K562 (cell line): ENCODE measurements around the gene ANKRD7. TPM values are rescaled to one million over a fixed set of nuclear protein-coding genes. Genes with fewer than 3 reads are reported as not detected.
A peak's percentile ranks its signal among the peaks of the same experiment; 100 is the strongest.

Source experiments
- BRF1 ChIP-seq: IDR thresholded peaks from 3 replicates; pipeline ENCODE4 v1.6.1; 2011; ENCODE audit warnings: borderline replicate concordance, mild to moderate bottlenecking; ENCODE audit not compliant: insufficient read length; ENCODE audit errors: extremely low read depth
- CBX8 ChIP-seq: fragments of 200-600 bp; sonication (generic); IDR thresholded peaks from 2 replicates; pipeline ENCODE4 v1.6.1; 2012; ENCODE audit warnings: borderline replicate concordance, mixed run types, low read depth, mild to moderate bottlenecking, moderate library complexity, mixed read lengths, low read length, control low read depth, inconsistent platforms; ENCODE audit not compliant: poor library complexity, severe bottlenecking; ENCODE audit errors: extremely low read depth
- EP400 ChIP-seq: fragments of 450-650 bp; IDR thresholded peaks from 2 replicates; pipeline ENCODE4 v1.6.1; 2017; ENCODE audit warnings: antibody characterized with exemption, mild to moderate bottlenecking, moderate library complexity
- ERF ChIP-seq: fragments of 450-650 bp; formaldehyde crosslinking; IDR thresholded peaks from 2 replicates; pipeline ENCODE4 v1.4.0; 2020; ENCODE audit warnings: mild to moderate bottlenecking, mixed read lengths
- HNRNPL ChIP-seq: fragments of 200-400 bp; formaldehyde crosslinking; IDR thresholded peaks from 2 replicates; pipeline ENCODE4 v1.6.1; 2017; ENCODE audit warnings: low read depth, mild to moderate bottlenecking, low read length
- HNRNPUL1 ChIP-seq: fragments of 200-400 bp; formaldehyde crosslinking; IDR thresholded peaks from 2 replicates; pipeline ENCODE4 v1.6.1; 2017; ENCODE audit warnings: low read length
- KAT2B ChIP-seq: IDR thresholded peaks from one replicate; pipeline ENCODE4 v1.6.1; 2012; ENCODE audit warnings: low read depth, mild to moderate bottlenecking, control low read depth, inconsistent platforms, low read length, moderate library complexity
- NRF1 ChIP-seq, 2 experiments: fragments of 450-650 bp; IDR thresholded peaks in 1 of 2; conservative IDR thresholded peaks in 1 of 2; 2 replicates each; pipeline ENCODE4 v1.6.1; 2014; ENCODE audit warnings: mild to moderate bottlenecking in 2 of 2
- POLR3A ChIP-seq: IDR thresholded peaks from 2 replicates; pipeline ENCODE4 v1.6.1; 2011; ENCODE audit warnings: borderline replicate concordance, mild to moderate bottlenecking, moderate library complexity; ENCODE audit not compliant: insufficient read length, insufficient read depth; ENCODE audit errors: extremely low read depth
- PYGO2 ChIP-seq: fragments of 450-650 bp; IDR thresholded peaks from 2 replicates; pipeline ENCODE4 v1.6.1; 2016; ENCODE audit warnings: mild to moderate bottlenecking, missing genetic modification characterization, moderate library complexity, missing compliant biosample characterization
- SIRT6 ChIP-seq: IDR thresholded peaks from one replicate; pipeline ENCODE4 v1.6.1; 2012; ENCODE audit warnings: low read depth, mild to moderate bottlenecking, control low read depth, inconsistent platforms, low read length, moderate library complexity
- ZNF175 ChIP-seq: fragments of 200-800 bp; sonication (Bioruptor generic); IDR thresholded peaks from 2 replicates; pipeline ENCODE4 v1.6.1; 2016; ENCODE audit warnings: low read depth, mild to moderate bottlenecking, missing genetic modification characterization, missing compliant biosample characterization
- ZNF212 ChIP-seq: fragments of 450-650 bp; formaldehyde crosslinking; IDR thresholded peaks from 2 replicates; pipeline ENCODE4 v1.4.0; 2020; ENCODE audit warnings: mild to moderate bottlenecking
- ZNF589 ChIP-seq: fragments of 200-800 bp; sonication (Bioruptor generic); IDR thresholded peaks from 2 replicates; pipeline ENCODE4 v1.6.1; 2016; ENCODE audit warnings: low read depth, missing genetic modification characterization, missing compliant biosample characterization
- ZNF75A ChIP-seq: fragments of 450-650 bp; formaldehyde crosslinking; IDR thresholded peaks from 2 replicates; pipeline ENCODE4 v1.4.0; 2020; ENCODE audit warnings: mild to moderate bottlenecking
- polyA plus RNA-seq, 8 experiments: library from polyadenylated mRNA; depleted of rRNA in 4 of 8; stranded (reverse) in 5 of 8; unstranded in 3 of 8; fragments of >200 nt; fragmentation: Nextera tagmentation in 2 of 8; fragmentation: Illumina TruSeq in 1 of 8; extraction: Ambion mirVana in 2 of 8; extraction: Trizol in 1 of 8; gene quantifications; 2 replicates each; pipeline versions ENCODE4 v1.2.1 to v1.2.3, GENCODE V29; 2011 to 2014; ENCODE audit warnings: inconsistent platforms in 1 of 8, missing spikeins in 1 of 8
- total RNA-seq, 7 experiments: library from RNA; depleted of rRNA in 6 of 7; stranded (reverse); fragments of >200 nt in 6 of 7; fragmentation: Illumina TruSeq in 2 of 7; extraction: Trizol in 2 of 7; gene quantifications; 2 replicates each; pipeline versions ENCODE4 v1.2.1 to v1.2.3, GENCODE V29; 2011 to 2021; ENCODE audit warnings: low replicate concordance in 1 of 7
- TF ChIP-seq, protein P1 (sequence below): IDR thresholded peaks from 2 replicates; pipeline ENCODE4 v1.6.1; 2014; ENCODE audit warnings: antibody characterized with exemption
- TF ChIP-seq, protein P2 (sequence below): fragments of 450-650 bp; IDR thresholded peaks from 2 replicates; pipeline ENCODE4 v1.6.1; 2016; ENCODE audit warnings: low read depth
- TF ChIP-seq, protein P3 (sequence below): fragments of 250-450 bp; sonication (Bioruptor Pico); IDR thresholded peaks from 2 replicates; pipeline ENCODE4 v1.8.0; 2022; ENCODE audit warnings: moderate library complexity, mild to moderate bottlenecking, inconsistent platforms

Gene ANKRD7
- total and polyA plus RNA-seq, 9 of the 15 experiments (the other 6 are each of a cell fraction or from before 2014, with no cell fraction given): 0.33 TPM; not detected in 8

DNA sequence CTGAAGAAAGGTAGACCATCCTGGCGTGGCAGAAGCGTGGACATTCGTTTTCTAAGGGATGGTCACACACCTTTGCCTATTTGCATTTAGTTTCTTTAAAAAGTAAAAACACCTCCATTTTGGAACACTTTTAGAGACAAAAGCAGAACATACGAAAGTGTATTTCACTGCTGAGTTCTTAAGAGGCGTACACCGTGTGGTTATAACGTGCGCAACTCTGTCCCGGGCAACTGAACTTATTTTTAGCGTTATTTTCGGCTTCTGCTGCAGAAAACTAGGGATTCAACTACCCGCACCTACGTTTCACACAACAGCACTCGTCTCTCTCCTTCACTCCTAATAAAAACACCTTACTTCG lies 41.1 kb upstream of the ANKRD7 start (continued):
- TF ChIP-seq ERF (0 out of 2 replicates have a peak, but pooled peaks have one; percentile 26), HNRNPL (0 out of 2 replicates have a peak, but pooled peaks have one; percentile 4), EP400 (no peak), ZNF212 (no peak), ZNF589 (CRISPR knock-in tag) (no peak), SIRT6 (no peak), PYGO2 (tag) (no peak), HNRNPUL1 (no peak), ZNF75A (CRISPR knock-in tag) (no peak), CBX8 (no peak), KAT2B (no peak), ZNF175 (CRISPR knock-in tag) (no peak), POLR3A (no peak), NRF1 (conservative IDR thresholded peaks at IDR 0.05 in 1 of 2, IDR thresholded peaks at IDR 0.05 in 1 of 2) (no peak), BRF1 (no peak)
- TF ChIP-seq, protein P1, sequence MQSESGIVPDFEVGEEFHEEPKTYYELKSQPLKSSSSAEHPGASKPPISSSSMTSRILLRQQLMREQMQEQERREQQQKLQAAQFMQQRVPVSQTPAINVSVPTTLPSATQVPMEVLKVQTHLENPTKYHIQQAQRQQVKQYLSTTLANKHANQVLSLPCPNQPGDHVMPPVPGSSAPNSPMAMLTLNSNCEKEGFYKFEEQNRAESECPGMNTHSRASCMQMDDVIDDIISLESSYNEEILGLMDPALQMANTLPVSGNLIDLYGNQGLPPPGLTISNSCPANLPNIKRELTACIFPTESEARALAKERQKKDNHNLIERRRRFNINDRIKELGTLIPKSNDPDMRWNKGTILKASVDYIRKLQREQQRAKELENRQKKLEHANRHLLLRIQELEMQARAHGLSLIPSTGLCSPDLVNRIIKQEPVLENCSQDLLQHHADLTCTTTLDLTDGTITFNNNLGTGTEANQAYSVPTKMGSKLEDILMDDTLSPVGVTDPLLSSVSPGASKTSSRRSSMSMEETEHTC: no peak
- TF ChIP-seq, protein P2, sequence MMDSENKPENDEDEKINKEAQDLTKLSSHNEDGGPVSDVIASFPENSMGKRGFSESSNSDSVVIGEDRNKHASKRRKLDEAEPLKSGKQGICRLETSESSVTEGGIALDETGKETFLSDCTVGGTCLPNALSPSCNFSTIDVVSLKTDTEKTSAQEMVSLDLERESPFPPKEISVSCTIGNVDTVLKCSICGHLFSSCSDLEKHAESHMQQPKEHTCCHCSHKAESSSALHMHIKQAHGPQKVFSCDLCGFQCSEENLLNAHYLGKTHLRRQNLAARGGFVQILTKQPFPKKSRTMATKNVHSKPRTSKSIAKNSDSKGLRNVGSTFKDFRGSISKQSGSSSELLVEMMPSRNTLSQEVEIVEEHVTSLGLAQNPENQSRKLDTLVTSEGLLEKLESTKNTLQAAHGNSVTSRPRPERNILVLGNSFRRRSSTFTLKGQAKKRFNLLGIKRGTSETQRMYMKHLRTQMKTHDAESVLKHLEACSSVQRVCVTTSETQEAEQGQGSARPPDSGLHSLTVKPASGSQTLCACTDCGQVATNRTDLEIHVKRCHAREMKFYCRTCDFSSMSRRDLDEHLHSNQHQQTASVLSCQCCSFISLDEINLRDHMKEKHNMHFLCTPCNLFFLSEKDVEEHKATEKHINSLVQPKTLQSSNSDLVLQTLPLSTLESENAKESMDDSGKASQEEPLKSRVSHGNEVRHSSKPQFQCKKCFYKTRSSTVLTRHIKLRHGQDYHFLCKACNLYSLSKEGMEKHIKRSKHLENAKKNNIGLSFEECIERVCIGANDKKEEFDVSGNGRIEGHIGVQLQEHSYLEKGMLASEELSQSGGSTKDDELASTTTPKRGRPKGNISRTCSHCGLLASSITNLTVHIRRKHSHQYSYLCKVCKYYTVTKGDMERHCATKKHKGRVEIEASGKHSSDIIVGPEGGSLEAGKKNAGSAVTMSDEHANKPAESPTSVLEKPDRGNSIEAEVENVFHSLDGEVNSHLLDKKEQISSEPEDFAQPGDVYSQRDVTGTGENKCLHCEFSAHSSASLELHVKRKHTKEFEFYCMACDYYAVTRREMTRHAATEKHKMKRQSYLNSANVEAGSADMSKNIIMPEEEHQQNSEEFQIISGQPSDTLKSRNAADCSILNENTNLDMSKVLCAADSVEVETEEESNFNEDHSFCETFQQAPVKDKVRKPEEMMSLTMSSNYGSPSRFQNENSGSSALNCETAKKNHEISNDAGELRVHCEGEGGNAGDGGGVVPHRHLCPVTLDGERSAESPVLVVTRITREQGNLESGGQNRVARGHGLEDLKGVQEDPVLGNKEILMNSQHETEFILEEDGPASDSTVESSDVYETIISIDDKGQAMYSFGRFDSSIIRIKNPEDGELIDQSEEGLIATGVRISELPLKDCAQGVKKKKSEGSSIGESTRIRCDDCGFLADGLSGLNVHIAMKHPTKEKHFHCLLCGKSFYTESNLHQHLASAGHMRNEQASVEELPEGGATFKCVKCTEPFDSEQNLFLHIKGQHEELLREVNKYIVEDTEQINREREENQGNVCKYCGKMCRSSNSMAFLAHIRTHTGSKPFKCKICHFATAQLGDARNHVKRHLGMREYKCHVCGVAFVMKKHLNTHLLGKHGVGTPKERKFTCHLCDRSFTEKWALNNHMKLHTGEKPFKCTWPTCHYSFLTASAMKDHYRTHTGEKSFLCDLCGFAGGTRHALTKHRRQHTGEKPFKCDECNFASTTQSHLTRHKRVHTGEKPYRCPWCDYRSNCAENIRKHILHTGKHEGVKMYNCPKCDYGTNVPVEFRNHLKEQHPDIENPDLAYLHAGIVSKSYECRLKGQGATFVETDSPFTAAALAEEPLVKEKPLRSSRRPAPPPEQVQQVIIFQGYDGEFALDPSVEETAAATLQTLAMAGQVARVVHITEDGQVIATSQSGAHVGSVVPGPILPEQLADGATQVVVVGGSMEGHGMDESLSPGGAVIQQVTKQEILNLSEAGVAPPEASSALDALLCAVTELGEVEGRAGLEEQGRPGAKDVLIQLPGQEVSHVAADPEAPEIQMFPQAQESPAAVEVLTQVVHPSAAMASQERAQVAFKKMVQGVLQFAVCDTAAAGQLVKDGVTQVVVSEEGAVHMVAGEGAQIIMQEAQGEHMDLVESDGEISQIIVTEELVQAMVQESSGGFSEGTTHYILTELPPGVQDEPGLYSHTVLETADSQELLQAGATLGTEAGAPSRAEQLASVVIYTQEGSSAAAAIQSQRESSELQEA: no peak
- TF ChIP-seq, protein P3, sequence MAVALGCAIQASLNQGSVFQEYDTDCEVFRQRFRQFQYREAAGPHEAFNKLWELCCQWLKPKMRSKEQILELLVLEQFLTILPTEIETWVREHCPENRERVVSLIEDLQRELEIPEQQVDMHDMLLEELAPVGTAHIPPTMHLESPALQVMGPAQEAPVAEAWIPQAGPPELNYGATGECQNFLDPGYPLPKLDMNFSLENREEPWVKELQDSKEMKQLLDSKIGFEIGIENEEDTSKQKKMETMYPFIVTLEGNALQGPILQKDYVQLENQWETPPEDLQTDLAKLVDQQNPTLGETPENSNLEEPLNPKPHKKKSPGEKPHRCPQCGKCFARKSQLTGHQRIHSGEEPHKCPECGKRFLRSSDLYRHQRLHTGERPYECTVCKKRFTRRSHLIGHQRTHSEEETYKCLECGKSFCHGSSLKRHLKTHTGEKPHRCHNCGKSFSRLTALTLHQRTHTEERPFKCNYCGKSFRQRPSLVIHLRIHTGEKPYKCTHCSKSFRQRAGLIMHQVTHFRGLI (CRISPR knock-in tag): no peak
